Measurements from ENCODE around the gene PHACTR3.

- TF ChIP-seq CTCF (IDR thresholded peaks at IDR 0.05; ENCODE audit: low read depth, low read length, missing input control), result no peak
- no peak for TF ChIP-seq REST (IDR thresholded peaks at IDR 0.05)
- no peak for TF ChIP-seq ATF3 (IDR thresholded peaks at IDR 0.05)
- TF ChIP-seq RAD21 (IDR thresholded peaks at IDR 0.05), result no peak
- no peak for TF ChIP-seq FOXA1 (IDR thresholded peaks at IDR 0.05)
- no peak for TF ChIP-seq ZBTB33 (IDR thresholded peaks at IDR 0.05)
- TF ChIP-seq SP1 (IDR thresholded peaks at IDR 0.05), result no peak
- TF ChIP-seq TAF1 (conservative IDR thresholded peaks at IDR 0.05), result no peak
- no peak for TF ChIP-seq YY1 (IDR thresholded peaks at IDR 0.05)
- TF ChIP-seq JUND (IDR thresholded peaks at IDR 0.05), result no peak
Observed at GRCh38 chr20:59589086-59589684, 15.2 kb upstream of the PHACTR3 start.

Data from liver (tissue), 3 donors.